Chondrocyte (in vitro differentiated cells): Measurements from ENCODE around the gene KMT5C. TPM values are rescaled to one million over a fixed set of nuclear protein-coding genes. Genes with fewer than 3 reads are reported as not detected.
"Not testable (repeated sequence)": the region's sequence is repeated elsewhere in the genome, so short reads cannot be mapped to it uniquely, and the experiment has no call there.

Source experiments
- DNase-seq: peaks from one replicate; pipeline ENCODE4 v3.0.0; 2021; ENCODE audit warnings: mixed read lengths, low spot score
- H3K27ac Mint-ChIP-seq: one replicate; pipeline ENCODE4 v1.8.0; 2021; ENCODE audit warnings: mild to moderate bottlenecking, moderate library complexity, mixed read lengths; ENCODE audit not compliant: unreplicated experiment
- H3K27me3 Mint-ChIP-seq: 2 replicates; pipeline ENCODE4 v1.8.0; 2021; ENCODE audit warnings: low read depth, mixed read lengths
- H3K36me3 Mint-ChIP-seq: 2 replicates; pipeline ENCODE4 v1.8.0; 2021; ENCODE audit warnings: low read depth, mixed read lengths
- H3K4me1 Mint-ChIP-seq: 2 replicates; pipeline ENCODE4 v1.8.0; 2021; ENCODE audit warnings: low read depth, mild to moderate bottlenecking, mixed read lengths
- H3K4me3 Mint-ChIP-seq: one replicate; pipeline ENCODE4 v1.8.0; 2021; ENCODE audit warnings: mild to moderate bottlenecking, moderate library complexity, mixed read lengths; ENCODE audit not compliant: unreplicated experiment
- H3K9me3 Mint-ChIP-seq: 2 replicates; pipeline ENCODE4 v1.8.0; 2021; ENCODE audit warnings: low read depth, mixed read lengths
- CTCF ChIP-seq: fragments of 200-600 bp; sonication (generic); IDR thresholded peaks from 2 replicates; pipeline ENCODE4 v1.5.0; 2021; ENCODE audit warnings: antibody characterized with exemption, mild to moderate bottlenecking, moderate library complexity
- total RNA-seq: library from RNA; stranded (reverse); gene quantifications from 3 replicates; pipeline ENCODE4 v1.2.1, GENCODE V29; 2021

KMT5C gene
- total RNA-seq, 1 donor from 2014 or later, result 9.5 TPM

- H3K27ac Mint-ChIP-seq, result no peak overlapping the region
These were observed 15.0 kb upstream of the KMT5C start for GRCh38 chr19:55324662-55325061.

GRCh38 chr19:55325172-55325571, 14.5 kb upstream of the KMT5C start, which contains the start of gene TMEM150B:
Gene TMEM150B (minus strand): TSS chr19:55325341. CDS start chr19:55321036, 4,305 bp downstream.
- Mint-ChIP-seq H3K27ac (no peak within 1 kb of the TSS), H3K4me1 (peaks cover 9% of the 10 kb centered on the region), H3K27me3 (peaks cover 8% of the 10 kb centered on the region), H3K9me3 (no peaks in the 10 kb centered on the region), H3K4me3 (no peak within 1 kb of the TSS), H3K36me3 (no peaks in the 10 kb centered on the region)
- DNase-seq, result no peak
- no peak for TF ChIP-seq CTCF

More at GRCh38 chr19:55324662-55325061, 15.0 kb upstream of the KMT5C start:
- H3K9me3 Mint-ChIP-seq, result no peaks in the 10 kb centered on the region
- peaks cover 8% of the 10 kb centered on the region for H3K27me3 Mint-ChIP-seq
- no peaks in the 10 kb centered on the region for H3K36me3 Mint-ChIP-seq
- no peak for DNase-seq
- TF ChIP-seq CTCF, result no peak
- no peak overlapping the region for H3K4me3 Mint-ChIP-seq
- peaks cover 14% of the 10 kb centered on the region for H3K4me1 Mint-ChIP-seq

GRCh38 chr19:55328774-55329318, 10.8 kb upstream of the KMT5C start:
- DNase-seq, H3K9me3 Mint-ChIP-seq: not testable (repeated sequence)

GRCh38 chr19:55329791-55330190, 9.9 kb upstream of the KMT5C start:
- H3K9me3 Mint-ChIP-seq, DNase-seq, H3K36me3 Mint-ChIP-seq, H3K4me1 Mint-ChIP-seq, H3K4me3 Mint-ChIP-seq, H3K27ac Mint-ChIP-seq, H3K27me3 Mint-ChIP-seq: not testable (repeated sequence)

More at GRCh38 chr19:55328774-55329318, 10.8 kb upstream of the KMT5C start:
- not testable (repeated sequence) for H3K27me3 Mint-ChIP-seq, H3K36me3 Mint-ChIP-seq, H3K4me3 Mint-ChIP-seq, H3K27ac Mint-ChIP-seq, H3K4me1 Mint-ChIP-seq

GRCh38 chr19:55333870-55334269, 5.8 kb upstream of the KMT5C start:
- H3K27me3 Mint-ChIP-seq, result no peaks in the 10 kb centered on the region
- TF ChIP-seq CTCF, result no peak
- no peaks in the 10 kb centered on the region for H3K9me3 Mint-ChIP-seq
- DNase-seq, result no peak
- H3K4me1 Mint-ChIP-seq, result peaks cover 4% of the 10 kb centered on the region
- H3K36me3 Mint-ChIP-seq, result no peaks in the 10 kb centered on the region
- H3K4me3 Mint-ChIP-seq, result no peak overlapping the region
- H3K27ac Mint-ChIP-seq, result no peak overlapping the region

- no peaks in the 10 kb centered on the region for H3K9me3 Mint-ChIP-seq
- H3K4me3 Mint-ChIP-seq, result no peak overlapping the region
- no peaks in the 10 kb centered on the region for H3K36me3 Mint-ChIP-seq
- no peak for DNase-seq
- no peaks in the 10 kb centered on the region for H3K27me3 Mint-ChIP-seq
- TF ChIP-seq CTCF, result no peak
- peaks cover 19% of the 10 kb centered on the region for H3K4me1 Mint-ChIP-seq
- H3K27ac Mint-ChIP-seq, result no peak overlapping the region
These were observed 3.6 kb upstream of the KMT5C start for GRCh38 chr19:55336101-55336500.
